Measurements from ENCODE around the gene KCNT1. TPM values are rescaled to one million over a fixed set of nuclear protein-coding genes. Genes with fewer than 3 reads are reported as not detected.

The KCNT1 gene
- total RNA-seq, 4 donors from 2014 or later, result 0.28 to 0.52 TPM; not detected in 2

GRCh38 chr9:135822374-135822755, 120.4 kb downstream of the KCNT1 start:
- Histone ChIP-seq H3K27me3 (no peaks in the 10 kb centered on the region), H3K27ac (no peak overlapping the region), H3K36me3 (no peaks in the 10 kb centered on the region), H3K4me1 (no peaks in the 10 kb centered on the region), H3K4me3 (no peak overlapping the region), H3K9me3 (no peaks in the 10 kb centered on the region)
- intact Hi-C loops (cut with DNase I; ENCODE audit: low total_unique reads), result no loop called here
- TF ChIP-seq CTCF (IDR thresholded peaks at IDR 0.05), result no peak
- no peak for TF ChIP-seq POLR2A (IDR thresholded peaks at IDR 0.05)
- DNase-seq, result no peak

GRCh38 chr9:135823036-135823435, 121.1 kb downstream of the KCNT1 start:
- no peak for DNase-seq
- no peak overlapping the region for H3K27ac ChIP-seq
- no peaks in the 10 kb centered on the region for H3K36me3 ChIP-seq
- H3K4me1 ChIP-seq, result no peaks in the 10 kb centered on the region
- H3K27me3 ChIP-seq, result no peaks in the 10 kb centered on the region
- H3K9me3 ChIP-seq, result no peaks in the 10 kb centered on the region
- H3K4me3 ChIP-seq, result no peak overlapping the region
- intact Hi-C loops (cut with DNase I; ENCODE audit: low total_unique reads), result no loop called here
- TF ChIP-seq CTCF (IDR thresholded peaks at IDR 0.05), result no peak

GRCh38 chr9:135825435-135826187, 123.6 kb downstream of the KCNT1 start:
- Histone ChIP-seq H3K4me3 (no peak overlapping the region), H3K27me3 (no peaks in the 10 kb centered on the region), H3K36me3 (no peaks in the 10 kb centered on the region), H3K27ac (no peak overlapping the region), H3K9me3 (no peaks in the 10 kb centered on the region), H3K4me1 (no peaks in the 10 kb centered on the region)
- no peak for DNase-seq
- intact Hi-C loops (cut with DNase I; ENCODE audit: low total_unique reads), result no loop called here
- TF ChIP-seq POLR2A (IDR thresholded peaks at IDR 0.05) (no peak), CTCF (IDR thresholded peaks at IDR 0.05) (no peak)

GRCh38 chr9:135826188-135826545, 124.2 kb downstream of the KCNT1 start:
- no peaks in the 10 kb centered on the region for H3K27me3 ChIP-seq
- no peaks in the 10 kb centered on the region for H3K9me3 ChIP-seq
- H3K4me3 ChIP-seq, result no peak overlapping the region
- TF ChIP-seq POLR2A (IDR thresholded peaks at IDR 0.05), result no peak
- no peak for TF ChIP-seq CTCF (IDR thresholded peaks at IDR 0.05)
- no peaks in the 10 kb centered on the region for H3K4me1 ChIP-seq
- H3K27ac ChIP-seq, result no peak overlapping the region
- no peaks in the 10 kb centered on the region for H3K36me3 ChIP-seq
- intact Hi-C loops (cut with DNase I; ENCODE audit: low total_unique reads), result no loop called here
- no peak for DNase-seq

- Histone ChIP-seq H3K36me3 (no peaks in the 10 kb centered on the region), H3K27ac (no peak overlapping the region), H3K4me3 (no peak overlapping the region), H3K27me3 (no peaks in the 10 kb centered on the region), H3K4me1 (no peaks in the 10 kb centered on the region), H3K9me3 (no peaks in the 10 kb centered on the region)
- intact Hi-C loops (cut with DNase I; ENCODE audit: low total_unique reads), result no loop called here
- TF ChIP-seq POLR2A (IDR thresholded peaks at IDR 0.05), result no peak
- no peak for TF ChIP-seq CTCF (IDR thresholded peaks at IDR 0.05)
- DNase-seq, result no peak
These were observed 125.3 kb downstream of the KCNT1 start for GRCh38 chr9:135827301-135827700.

Data from uterus (tissue), 4 donors.